Measurements from ENCODE around the gene SSPN. TPM values are rescaled to one million over a fixed set of nuclear protein-coding genes. Genes with fewer than 3 reads are reported as not detected.

SSPN gene
- total RNA-seq, 2 donors from 2014 or later, result 8.5 to 13.5 TPM

- H3K36me3 ChIP-seq, result no peaks in the 10 kb centered on the region
- H3K4me1 ChIP-seq, result no peaks in the 10 kb centered on the region
- TF ChIP-seq, protein P1, sequence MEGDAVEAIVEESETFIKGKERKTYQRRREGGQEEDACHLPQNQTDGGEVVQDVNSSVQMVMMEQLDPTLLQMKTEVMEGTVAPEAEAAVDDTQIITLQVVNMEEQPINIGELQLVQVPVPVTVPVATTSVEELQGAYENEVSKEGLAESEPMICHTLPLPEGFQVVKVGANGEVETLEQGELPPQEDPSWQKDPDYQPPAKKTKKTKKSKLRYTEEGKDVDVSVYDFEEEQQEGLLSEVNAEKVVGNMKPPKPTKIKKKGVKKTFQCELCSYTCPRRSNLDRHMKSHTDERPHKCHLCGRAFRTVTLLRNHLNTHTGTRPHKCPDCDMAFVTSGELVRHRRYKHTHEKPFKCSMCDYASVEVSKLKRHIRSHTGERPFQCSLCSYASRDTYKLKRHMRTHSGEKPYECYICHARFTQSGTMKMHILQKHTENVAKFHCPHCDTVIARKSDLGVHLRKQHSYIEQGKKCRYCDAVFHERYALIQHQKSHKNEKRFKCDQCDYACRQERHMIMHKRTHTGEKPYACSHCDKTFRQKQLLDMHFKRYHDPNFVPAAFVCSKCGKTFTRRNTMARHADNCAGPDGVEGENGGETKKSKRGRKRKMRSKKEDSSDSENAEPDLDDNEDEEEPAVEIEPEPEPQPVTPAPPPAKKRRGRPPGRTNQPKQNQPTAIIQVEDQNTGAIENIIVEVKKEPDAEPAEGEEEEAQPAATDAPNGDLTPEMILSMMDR (IDR thresholded peaks at IDR 0.05), result no peak
- H3K27ac ChIP-seq, result peak overlapping the region; percentile 65
- no peaks in the 10 kb centered on the region for H3K9me3 ChIP-seq
- H3K9ac ChIP-seq (ENCODE audit: low read depth in 2 of 2, low read length in 2 of 2), result peak overlapping the region; percentile 48 to 53
- intact Hi-C loops (cut with DNase I), result no loop called here
- H3K4me3 ChIP-seq, result peak overlapping the region; percentile 59
- no peaks in the 10 kb centered on the region for H3K27me3 ChIP-seq
- peak; percentile 60 for DNase-seq
These were observed 458 bp downstream of the SSPN start for GRCh38 chr12:26195641-26196420.

DNA sequence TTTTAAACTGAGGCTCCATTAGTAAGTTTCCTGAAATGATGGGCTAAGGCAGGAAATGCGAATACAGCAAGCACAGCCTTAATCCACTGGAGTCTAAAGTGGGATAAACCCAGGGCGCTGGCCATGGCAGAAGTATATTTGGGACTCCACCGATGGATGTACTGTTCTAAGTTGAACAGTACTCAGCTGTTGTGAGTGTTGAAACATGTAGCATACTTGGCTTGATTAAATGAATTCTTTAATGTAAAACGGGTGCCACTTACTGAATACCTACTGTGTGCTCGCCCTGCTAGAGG lies 996 bp downstream of the SSPN start:
- DNase-seq, result no peak
- Histone ChIP-seq H3K4me3 (peak overlapping the region; percentile 59), H3K27ac (peak overlapping the region; percentile 65), H3K4me1 (no peaks in the 10 kb centered on the region), H3K9ac (ENCODE audit: low read depth in 2 of 2, low read length in 2 of 2) (peak overlapping the region in 1 of 2 donors; percentile 53), H3K27me3 (no peaks in the 10 kb centered on the region), H3K36me3 (no peaks in the 10 kb centered on the region), H3K9me3 (no peaks in the 10 kb centered on the region)
- TF ChIP-seq, protein P1 (IDR thresholded peaks at IDR 0.05), result no peak
- intact Hi-C loops (cut with DNase I), result no loop called here

DNA sequence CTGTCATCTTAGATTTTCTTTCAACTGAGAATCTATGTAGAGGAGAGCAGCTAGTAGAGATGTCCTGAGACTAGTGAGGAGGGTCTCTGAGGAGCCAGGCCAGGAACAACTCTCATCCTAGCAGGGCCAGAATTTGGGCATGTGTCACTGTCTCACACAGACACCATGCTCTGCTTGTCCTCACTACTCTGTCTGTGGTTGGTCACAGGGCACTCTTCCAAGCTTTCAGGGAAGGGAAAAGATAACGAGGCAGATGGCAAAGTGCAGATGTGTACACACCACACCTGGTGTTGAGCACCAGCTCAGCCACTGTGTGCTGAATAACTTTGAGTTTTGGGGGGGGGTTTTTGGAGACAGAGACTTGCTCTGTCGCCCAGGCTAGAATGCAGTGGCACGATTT lies 2.5 kb downstream of the SSPN start:
- H3K9ac ChIP-seq (ENCODE audit: low read depth in 2 of 2, low read length in 2 of 2), result no peak overlapping the region
- no peak overlapping the region for H3K27ac ChIP-seq
- H3K36me3 ChIP-seq, result no peaks in the 10 kb centered on the region
- TF ChIP-seq, protein P1 (IDR thresholded peaks at IDR 0.05), result no peak
- H3K4me1 ChIP-seq, result no peaks in the 10 kb centered on the region
- peak; percentile 51 for DNase-seq
- H3K9me3 ChIP-seq, result no peaks in the 10 kb centered on the region
- intact Hi-C loops (cut with DNase I), result no loop called here
- H3K27me3 ChIP-seq, result no peaks in the 10 kb centered on the region
- H3K4me3 ChIP-seq, result no peak overlapping the region

DNA sequence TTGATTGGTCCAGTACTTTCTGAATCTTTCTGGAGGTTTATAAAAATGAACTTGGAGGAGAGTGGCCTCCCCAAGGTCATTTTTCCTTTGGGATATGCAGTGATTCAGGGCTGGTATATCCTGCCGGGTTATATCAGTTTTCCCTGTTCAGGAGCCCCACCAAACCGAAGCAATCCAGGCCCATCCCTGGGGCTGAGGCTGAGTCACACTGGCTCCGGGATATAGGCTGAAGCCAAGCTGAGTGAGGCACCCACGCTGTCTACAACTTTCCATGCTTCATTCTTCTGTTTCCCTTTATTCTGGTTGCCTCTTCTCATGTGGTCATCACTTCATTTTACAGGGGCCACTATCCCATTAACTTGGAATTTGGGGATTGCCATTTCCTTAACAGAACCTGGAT lies 3.4 kb downstream of the SSPN start:
- H3K27ac ChIP-seq, result no peak overlapping the region
- no peak for DNase-seq
- no peak overlapping the region for H3K9ac ChIP-seq (ENCODE audit: low read depth in 2 of 2, low read length in 2 of 2)
- no peaks in the 10 kb centered on the region for H3K4me1 ChIP-seq
- H3K36me3 ChIP-seq, result no peaks in the 10 kb centered on the region
- intact Hi-C loops (cut with DNase I), result no loop called here
- H3K27me3 ChIP-seq, result no peaks in the 10 kb centered on the region
- H3K4me3 ChIP-seq, result no peak overlapping the region
- no peaks in the 10 kb centered on the region for H3K9me3 ChIP-seq
- TF ChIP-seq, protein P1 (IDR thresholded peaks at IDR 0.05), result no peak

DNA sequence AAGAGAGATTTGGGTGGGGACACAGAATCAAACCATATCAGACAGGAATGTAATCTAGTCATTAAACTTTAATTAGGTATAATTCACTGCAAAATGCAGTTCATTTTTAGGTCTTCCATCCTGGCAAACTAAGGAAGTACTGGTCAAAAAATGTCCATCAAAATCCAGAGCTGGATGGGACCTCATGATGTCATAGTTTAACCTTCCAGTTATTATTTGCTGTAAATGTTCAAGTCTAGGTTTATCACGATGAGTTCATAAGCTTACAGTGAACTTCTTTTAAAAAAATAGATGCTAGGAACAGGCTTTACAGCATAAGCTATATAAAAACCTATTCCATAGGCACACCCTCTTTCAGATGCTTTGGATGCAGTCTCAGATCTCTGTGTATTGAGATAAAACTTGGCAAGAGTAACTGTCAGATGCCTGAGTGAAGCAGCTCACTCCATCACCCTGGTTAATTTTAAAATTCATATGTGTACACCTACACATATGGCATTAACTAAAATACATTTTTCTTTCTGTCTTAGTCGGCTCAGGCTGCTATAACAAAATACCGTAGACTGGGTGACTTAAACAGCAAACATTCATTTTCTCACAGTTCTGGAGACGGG lies 7.9 kb downstream of the SSPN start:
- TF ChIP-seq, protein P1 (IDR thresholded peaks at IDR 0.05), result no peak
- H3K4me3 ChIP-seq, result no peak overlapping the region
- no peak overlapping the region for H3K27ac ChIP-seq
- intact Hi-C loops (cut with DNase I), result no loop called here
- DNase-seq, result no peak
- H3K36me3 ChIP-seq, result no peaks in the 10 kb centered on the region
- no peaks in the 10 kb centered on the region for H3K27me3 ChIP-seq
- H3K4me1 ChIP-seq, result no peaks in the 10 kb centered on the region
- no peak overlapping the region for H3K9ac ChIP-seq (ENCODE audit: low read depth in 2 of 2, low read length in 2 of 2)
- no peaks in the 10 kb centered on the region for H3K9me3 ChIP-seq
